ENCODE measurements around the gene BCR.
"Not testable (repeated sequence)": the region's sequence is repeated elsewhere in the genome, so short reads cannot be mapped to it uniquely, and the experiment has no call there.

Gene BCR

GRCh38 chr22:23322497-23323080, 142.3 kb downstream of the BCR start:
- DNase-seq, result not testable (repeated sequence)

GRCh38 chr22:23323960-23324688, 143.8 kb downstream of the BCR start:
- DNase-seq, result not testable (repeated sequence)

- no peak for DNase-seq
Observed at GRCh38 chr22:23325183-23325582, 144.9 kb downstream of the BCR start.

GRCh38 chr22:23333822-23334221, 153.5 kb downstream of the BCR start:
- not testable (repeated sequence) for DNase-seq

GRCh38 chr22:23337672-23338071, 157.4 kb downstream of the BCR start:
- DNase-seq, result not testable (repeated sequence)

GRCh38 chr22:23341942-23342695, 161.8 kb downstream of the BCR start:
- DNase-seq, result not testable (repeated sequence)

GRCh38 chr22:23351321-23351720, 171.0 kb downstream of the BCR start:
- no peak for DNase-seq

- DNase-seq, result no peak
Observed at GRCh38 chr22:23353004-23353403, 172.7 kb downstream of the BCR start.

GRCh38 chr22:23353696-23354095, 173.4 kb downstream of the BCR start:
- no peak for DNase-seq

- no peak for DNase-seq
Observed at GRCh38 chr22:23356094-23356493, 175.8 kb downstream of the BCR start.

- no peak for DNase-seq
Observed at GRCh38 chr22:23357053-23357452, 176.7 kb downstream of the BCR start.

- no peak for DNase-seq
Observed at GRCh38 chr22:23359583-23360123, 179.3 kb downstream of the BCR start.

- no peak for DNase-seq
Observed at GRCh38 chr22:23361676-23362075, 181.4 kb downstream of the BCR start.

- no peak for DNase-seq
Observed at GRCh38 chr22:23363683-23364082, 183.4 kb downstream of the BCR start.

- DNase-seq, result no peak
Observed at GRCh38 chr22:23364389-23364788, 184.1 kb downstream of the BCR start.

- no peak for DNase-seq
Observed at GRCh38 chr22:23365524-23365923, 185.2 kb downstream of the BCR start.

GRCh38 chr22:23365961-23366360, 185.7 kb downstream of the BCR start:
- DNase-seq, result no peak

- DNase-seq, result not testable (repeated sequence)
Observed at GRCh38 chr22:23367196-23367595, 186.9 kb downstream of the BCR start.
